ENCODE measurements around the gene PRSS56.
"Not testable (repeated sequence)": the region's sequence is repeated elsewhere in the genome, so short reads cannot be mapped to it uniquely, and the experiment has no call there.

PRSS56 gene

DNA sequence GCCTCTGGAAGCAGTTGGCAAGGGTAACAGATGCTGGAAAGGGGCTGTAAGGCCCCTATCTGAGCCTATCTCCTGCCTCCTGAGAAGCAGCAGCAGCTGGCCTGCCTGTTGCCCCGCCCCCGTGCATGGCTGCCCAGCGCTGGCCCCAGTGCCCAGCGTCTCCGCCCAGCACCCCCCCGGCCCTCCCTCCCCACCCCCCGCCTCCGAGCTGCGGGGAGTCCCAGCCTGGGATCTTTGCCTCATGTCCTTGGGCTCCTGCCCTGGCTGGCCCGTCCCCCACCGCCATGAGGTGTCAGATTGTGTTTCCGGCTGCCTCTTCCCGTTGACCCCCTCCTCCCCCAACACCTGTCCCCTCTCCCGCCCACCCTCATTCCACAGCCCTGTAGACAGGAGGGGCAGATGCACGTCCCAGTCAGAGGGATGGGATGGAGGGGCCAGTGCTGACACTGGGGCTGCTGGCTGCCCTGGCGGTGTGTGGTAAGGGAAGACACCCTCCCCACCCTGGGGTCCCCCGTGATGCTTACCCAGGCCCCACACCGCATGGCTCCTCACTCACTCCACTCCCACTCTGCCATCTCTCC, 5.7 kb downstream of the PRSS56 start, which contains the start of gene CHRND:
TSS of gene CHRND (plus strand) at position 370 of the 581 bp plus-strand sequence. CDS start at position 426, 56 bp downstream.
- Histone ChIP-seq H3K9ac (ENCODE audit: low read depth in 1 of 2, low read length in 2 of 2) (no peak within 1 kb of the TSS), H3K4me3 (ENCODE audit: low read depth in 1 of 2, low read length in 2 of 2) (no peak within 1 kb of the TSS), H3K4me1 (ENCODE audit: control insufficient read depth in 1 of 2, insufficient read depth in 2 of 2, low read length in 2 of 2) (peaks cover 0 to 5% of the 10 kb centered on the region in 2 donors), H3K9me3 (ENCODE audit: control insufficient read depth in 1 of 2, low read length in 2 of 2) (no peaks in the 10 kb centered on the region), H3K27me3 (ENCODE audit: control insufficient read depth in 1 of 2, insufficient read depth in 2 of 2, low read length in 2 of 2) (peaks cover 35 to 39% of the 10 kb centered on the region in 2 donors), H3K36me3 (ENCODE audit: control insufficient read depth in 1 of 2, insufficient read depth in 2 of 2, low read length in 2 of 2) (no peaks in the 10 kb centered on the region), H3K27ac (ENCODE audit: low read depth, low read length) (no peak within 1 kb of the TSS)

DNA sequence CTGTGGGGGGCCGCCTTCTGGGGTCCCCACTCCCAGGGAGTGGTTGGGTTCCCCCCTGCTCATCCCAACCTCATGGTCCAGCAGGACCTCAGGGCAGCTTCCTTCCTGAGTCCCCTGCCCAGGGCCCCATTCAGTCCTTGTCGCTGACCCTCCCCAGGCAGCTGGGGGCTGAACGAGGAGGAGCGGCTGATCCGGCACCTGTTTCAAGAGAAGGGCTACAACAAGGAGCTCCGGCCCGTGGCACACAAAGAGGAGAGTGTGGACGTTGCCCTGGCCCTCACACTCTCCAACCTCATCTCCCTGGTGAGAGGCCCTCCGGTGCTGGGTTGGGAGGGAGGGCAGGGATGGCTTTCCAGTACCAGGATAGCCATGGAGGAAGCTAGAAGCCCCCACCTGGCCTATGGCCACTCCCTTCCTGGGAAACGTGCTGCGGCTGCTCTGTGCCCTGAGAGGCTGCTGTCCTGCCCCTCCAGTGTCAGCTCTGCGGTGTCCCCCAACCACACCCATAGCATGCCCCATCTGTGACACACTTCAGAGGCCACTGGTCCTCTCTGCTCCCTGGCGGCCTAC, 6.3 kb downstream of the PRSS56 start:
- H3K4me3 ChIP-seq (ENCODE audit: low read depth in 1 of 2, low read length in 2 of 2): no peak overlapping the region
- H3K9me3 ChIP-seq (ENCODE audit: control insufficient read depth in 1 of 2, low read length in 2 of 2): no peaks in the 10 kb centered on the region
- no peak overlapping the region for H3K27ac ChIP-seq (ENCODE audit: low read depth, low read length)
- H3K4me1 ChIP-seq (ENCODE audit: control insufficient read depth in 1 of 2, insufficient read depth in 2 of 2, low read length in 2 of 2): peaks cover 0 to 5% of the 10 kb centered on the region in 2 donors
- H3K9ac ChIP-seq (ENCODE audit: low read depth in 1 of 2, low read length in 2 of 2): no peak overlapping the region
- H3K27me3 ChIP-seq (ENCODE audit: control insufficient read depth in 1 of 2, insufficient read depth in 2 of 2, low read length in 2 of 2): peaks cover 32 to 33% of the 10 kb centered on the region in 2 donors
- no peaks in the 10 kb centered on the region for H3K36me3 ChIP-seq (ENCODE audit: control insufficient read depth in 1 of 2, insufficient read depth in 2 of 2, low read length in 2 of 2)

DNA sequence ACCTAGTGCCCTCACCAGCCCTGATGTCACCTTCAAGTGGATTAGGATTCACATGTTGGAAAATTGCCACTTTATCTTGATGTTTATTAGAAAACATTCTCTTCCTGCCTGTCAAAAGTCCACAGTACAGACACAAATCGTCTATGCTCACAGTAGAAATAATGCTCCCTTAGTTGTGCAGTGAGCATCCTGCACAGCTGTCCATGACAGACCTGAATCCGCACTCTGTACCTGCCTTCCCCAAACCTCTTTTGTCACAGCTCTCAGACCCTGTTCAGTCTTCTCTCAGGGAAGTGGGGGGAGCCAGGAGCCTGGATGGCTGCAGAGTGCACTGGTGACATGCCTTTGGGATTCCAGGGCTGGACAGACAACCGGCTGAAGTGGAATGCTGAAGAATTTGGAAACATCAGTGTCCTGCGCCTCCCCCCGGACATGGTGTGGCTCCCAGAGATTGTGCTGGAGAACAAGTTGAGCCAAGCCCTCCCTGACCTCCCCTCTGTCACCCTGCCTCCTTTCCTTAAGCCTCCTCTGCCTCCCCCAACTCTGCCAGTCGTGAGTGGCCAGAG, 7.8 kb downstream of the PRSS56 start:
- Histone ChIP-seq H3K36me3 (ENCODE audit: control insufficient read depth in 1 of 2, insufficient read depth in 2 of 2, low read length in 2 of 2) (no peaks in the 10 kb centered on the region), H3K27ac (ENCODE audit: low read depth, low read length) (no peak overlapping the region), H3K4me3 (ENCODE audit: low read depth in 1 of 2, low read length in 2 of 2) (no peak overlapping the region), H3K9me3 (ENCODE audit: control insufficient read depth in 1 of 2, low read length in 2 of 2) (no peaks in the 10 kb centered on the region), H3K4me1 (ENCODE audit: control insufficient read depth in 1 of 2, insufficient read depth in 2 of 2, low read length in 2 of 2) (peaks cover 0 to 5% of the 10 kb centered on the region in 2 donors), H3K27me3 (ENCODE audit: control insufficient read depth in 1 of 2, insufficient read depth in 2 of 2, low read length in 2 of 2) (peaks cover 20 to 24% of the 10 kb centered on the region in 2 donors), H3K9ac (ENCODE audit: low read depth in 1 of 2, low read length in 2 of 2) (no peak overlapping the region)

DNA sequence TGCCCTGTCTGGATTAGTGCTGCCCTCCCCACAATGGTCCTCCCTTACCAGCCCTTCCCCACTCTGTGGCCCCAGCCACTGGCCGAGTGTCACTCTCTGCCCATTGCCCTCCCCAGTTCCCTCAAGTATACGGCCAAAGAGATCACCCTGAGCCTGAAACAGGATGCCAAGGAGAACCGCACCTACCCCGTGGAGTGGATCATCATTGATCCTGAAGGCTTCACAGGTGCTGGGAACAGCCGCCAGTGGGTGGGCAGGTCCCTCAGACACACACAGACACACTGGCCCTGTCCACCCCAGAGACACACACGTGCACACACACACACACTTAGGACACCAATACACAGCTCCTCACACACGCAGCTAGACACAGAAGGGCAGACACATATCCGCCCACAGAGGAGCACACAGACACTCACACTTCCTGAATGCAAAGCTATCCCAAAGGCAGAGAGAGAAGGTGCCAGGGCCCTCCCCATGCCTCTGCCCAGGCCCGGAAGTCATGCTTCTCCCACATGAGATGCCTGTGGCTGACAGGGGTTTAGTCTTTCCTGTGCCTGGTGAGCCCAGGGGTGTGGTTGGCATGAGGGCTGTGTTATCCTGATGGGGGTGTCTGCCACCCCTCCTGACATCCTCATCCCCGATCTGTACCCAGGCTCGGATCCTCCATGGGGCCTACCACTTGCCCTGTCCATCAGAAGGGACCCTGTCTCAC, 8.7 kb downstream of the PRSS56 start:
- Histone ChIP-seq H3K27me3 (ENCODE audit: control insufficient read depth in 1 of 2, insufficient read depth in 2 of 2, low read length in 2 of 2) (peaks cover 10 to 14% of the 10 kb centered on the region in 2 donors), H3K27ac (ENCODE audit: low read depth, low read length) (no peak overlapping the region), H3K36me3 (ENCODE audit: control insufficient read depth in 1 of 2, insufficient read depth in 2 of 2, low read length in 2 of 2) (no peaks in the 10 kb centered on the region), H3K4me1 (ENCODE audit: control insufficient read depth in 1 of 2, insufficient read depth in 2 of 2, low read length in 2 of 2) (peaks cover 0 to 5% of the 10 kb centered on the region in 2 donors), H3K4me3 (ENCODE audit: low read depth in 1 of 2, low read length in 2 of 2) (no peak overlapping the region), H3K9ac (ENCODE audit: low read depth in 1 of 2, low read length in 2 of 2) (no peak overlapping the region), H3K9me3 (ENCODE audit: control insufficient read depth in 1 of 2, low read length in 2 of 2) (no peaks in the 10 kb centered on the region)

DNA sequence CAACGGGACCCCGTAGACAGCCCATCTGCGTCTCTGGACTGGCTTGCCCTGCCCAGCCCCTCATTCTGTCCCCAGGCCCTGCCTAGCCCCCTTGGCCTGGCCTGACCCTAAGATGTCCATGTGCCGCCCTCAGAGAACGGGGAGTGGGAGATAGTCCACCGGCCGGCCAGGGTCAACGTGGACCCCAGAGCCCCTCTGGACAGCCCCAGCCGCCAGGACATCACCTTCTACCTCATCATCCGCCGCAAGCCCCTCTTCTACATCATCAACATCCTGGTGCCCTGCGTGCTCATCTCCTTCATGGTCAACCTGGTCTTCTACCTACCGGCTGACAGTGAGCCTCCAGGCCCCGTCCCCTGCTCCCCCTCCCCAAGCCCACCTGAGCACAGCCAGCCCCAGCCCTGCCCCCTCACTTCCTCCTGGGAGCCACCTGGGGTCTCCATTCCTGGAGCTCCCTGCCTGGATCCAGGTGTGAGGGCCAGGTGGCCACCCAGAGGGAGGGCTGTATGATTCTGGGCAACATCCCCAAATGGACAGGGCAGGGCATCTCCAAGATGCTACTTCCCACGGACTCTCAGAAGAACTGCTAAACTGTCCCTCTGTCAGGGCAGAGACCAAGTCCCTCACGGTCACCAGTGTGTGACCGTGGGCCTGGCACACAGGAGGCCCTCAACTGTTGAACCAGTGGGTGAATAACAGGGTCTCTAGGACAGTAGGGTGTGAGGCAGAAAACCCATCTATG, 9.8 kb downstream of the PRSS56 start:
- H3K9me3 ChIP-seq (ENCODE audit: control insufficient read depth in 1 of 2, low read length in 2 of 2): no peaks in the 10 kb centered on the region
- H3K27me3 ChIP-seq (ENCODE audit: control insufficient read depth in 1 of 2, insufficient read depth in 2 of 2, low read length in 2 of 2): peaks cover under 1 to 5% of the 10 kb centered on the region in 2 donors
- no peak overlapping the region for H3K27ac ChIP-seq (ENCODE audit: low read depth, low read length)
- no peak overlapping the region for H3K9ac ChIP-seq (ENCODE audit: low read depth in 1 of 2, low read length in 2 of 2)
- H3K36me3 ChIP-seq (ENCODE audit: control insufficient read depth in 1 of 2, insufficient read depth in 2 of 2, low read length in 2 of 2): no peaks in the 10 kb centered on the region
- no peak overlapping the region for H3K4me3 ChIP-seq (ENCODE audit: low read depth in 1 of 2, low read length in 2 of 2)
- H3K4me1 ChIP-seq (ENCODE audit: control insufficient read depth in 1 of 2, insufficient read depth in 2 of 2, low read length in 2 of 2): no peaks in the 10 kb centered on the region

DNA sequence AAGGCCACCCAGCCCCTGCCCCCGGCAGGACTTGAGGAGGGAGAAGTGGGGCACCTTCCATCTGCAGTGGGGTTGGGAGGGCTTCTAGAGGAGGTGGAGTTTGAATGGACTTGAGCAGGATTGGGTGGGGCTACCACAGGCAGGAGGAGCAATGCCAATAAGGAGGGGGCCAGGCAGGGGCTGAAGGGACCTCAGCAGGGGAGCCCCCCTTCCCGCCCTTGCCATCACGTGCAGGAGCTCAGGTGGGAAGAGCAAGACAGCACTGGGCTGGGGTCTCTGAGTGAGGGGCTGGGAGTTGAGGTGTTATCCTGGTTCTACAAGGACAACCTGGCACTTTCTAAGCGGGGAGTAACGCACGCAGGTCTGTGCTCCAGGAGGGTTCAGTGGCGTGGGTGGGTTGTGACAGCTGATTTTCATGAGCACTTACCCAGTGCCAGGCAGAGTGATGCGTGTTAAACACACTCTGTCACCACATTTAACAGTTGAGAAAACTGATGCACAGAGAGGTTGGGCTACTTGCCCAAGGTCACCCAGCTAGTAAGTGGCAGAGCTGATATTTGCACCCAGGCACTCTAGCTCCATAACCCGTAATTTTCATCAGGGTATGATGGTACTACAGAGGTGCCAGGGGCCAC, 10.6 kb downstream of the PRSS56 start:
- Histone ChIP-seq H3K36me3 (ENCODE audit: control insufficient read depth in 1 of 2, insufficient read depth in 2 of 2, low read length in 2 of 2) (no peaks in the 10 kb centered on the region), H3K9me3 (ENCODE audit: control insufficient read depth in 1 of 2, low read length in 2 of 2) (no peaks in the 10 kb centered on the region), H3K27ac (ENCODE audit: low read depth, low read length) (no peak overlapping the region), H3K27me3 (ENCODE audit: control insufficient read depth in 1 of 2, insufficient read depth in 2 of 2, low read length in 2 of 2) (peaks cover 0 to 5% of the 10 kb centered on the region in 2 donors), H3K4me3 (ENCODE audit: low read depth in 1 of 2, low read length in 2 of 2) (no peak overlapping the region), H3K9ac (ENCODE audit: low read depth in 1 of 2, low read length in 2 of 2) (no peak overlapping the region), H3K4me1 (ENCODE audit: control insufficient read depth in 1 of 2, insufficient read depth in 2 of 2, low read length in 2 of 2) (no peaks in the 10 kb centered on the region)

DNA sequence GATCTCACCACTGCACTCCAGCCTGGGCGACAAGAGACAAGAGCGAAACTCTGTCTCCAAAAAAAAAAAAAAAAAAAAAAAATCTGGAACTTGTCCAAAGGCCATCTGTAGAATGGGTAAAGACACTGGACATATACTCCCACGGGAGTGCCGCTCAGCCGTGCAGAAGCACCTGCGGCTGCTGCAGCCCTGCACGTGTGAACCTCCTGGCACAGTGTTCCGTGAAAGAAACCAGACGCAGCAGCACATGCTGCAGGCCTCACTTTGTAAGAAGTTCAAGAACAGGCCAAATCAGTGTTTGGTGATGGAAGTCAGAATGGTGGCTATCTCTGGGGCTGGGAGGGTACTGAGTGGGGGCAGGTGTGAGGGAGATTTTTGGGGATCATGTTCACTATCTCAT, 12.2 kb downstream of the PRSS56 start:
- Histone ChIP-seq H3K9me3 (ENCODE audit: control insufficient read depth in 1 of 2, low read length in 2 of 2) (peaks cover 3 to 7% of the 10 kb centered on the region in 2 donors), H3K27ac (ENCODE audit: low read depth, low read length) (no peak overlapping the region), H3K4me3 (ENCODE audit: low read depth in 1 of 2, low read length in 2 of 2) (no peak overlapping the region), H3K9ac (ENCODE audit: low read depth in 1 of 2, low read length in 2 of 2) (no peak overlapping the region), H3K27me3 (ENCODE audit: control insufficient read depth in 1 of 2, insufficient read depth in 2 of 2, low read length in 2 of 2) (peaks cover 0 to 5% of the 10 kb centered on the region in 2 donors), H3K36me3 (ENCODE audit: control insufficient read depth in 1 of 2, insufficient read depth in 2 of 2, low read length in 2 of 2) (no peaks in the 10 kb centered on the region), H3K4me1 (ENCODE audit: control insufficient read depth in 1 of 2, insufficient read depth in 2 of 2, low read length in 2 of 2) (no peaks in the 10 kb centered on the region)

DNA sequence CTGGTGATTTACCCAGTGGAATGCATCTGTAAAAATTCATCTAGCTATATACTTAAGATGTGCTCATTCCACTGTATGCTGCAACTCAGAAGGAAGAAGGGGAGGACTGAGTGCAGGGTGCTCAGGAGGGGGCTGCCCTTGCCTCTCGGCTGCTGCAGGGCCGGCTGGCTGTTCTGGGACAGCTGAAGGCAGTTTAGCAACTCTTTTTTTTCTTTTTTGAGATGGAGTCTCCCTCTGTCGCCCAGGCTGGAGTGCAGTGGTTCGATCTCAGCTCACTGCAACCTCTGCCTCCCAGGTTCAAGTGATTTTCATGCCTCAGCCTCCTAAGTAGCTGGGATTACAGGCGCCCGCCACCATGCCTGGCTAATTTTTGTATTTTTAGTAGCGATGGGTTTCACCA, 12.6 kb downstream of the PRSS56 start:
- H3K27ac ChIP-seq (ENCODE audit: low read depth, low read length); H3K9ac ChIP-seq (ENCODE audit: low read depth in 1 of 2, low read length in 2 of 2); H3K36me3 ChIP-seq (ENCODE audit: control insufficient read depth in 1 of 2, insufficient read depth in 2 of 2, low read length in 2 of 2); H3K4me1 ChIP-seq (ENCODE audit: control insufficient read depth in 1 of 2, insufficient read depth in 2 of 2, low read length in 2 of 2); H3K9me3 ChIP-seq (ENCODE audit: control insufficient read depth in 1 of 2, low read length in 2 of 2); H3K27me3 ChIP-seq (ENCODE audit: control insufficient read depth in 1 of 2, insufficient read depth in 2 of 2, low read length in 2 of 2); H3K4me3 ChIP-seq (ENCODE audit: low read depth in 1 of 2, low read length in 2 of 2): not testable (repeated sequence)

DNA sequence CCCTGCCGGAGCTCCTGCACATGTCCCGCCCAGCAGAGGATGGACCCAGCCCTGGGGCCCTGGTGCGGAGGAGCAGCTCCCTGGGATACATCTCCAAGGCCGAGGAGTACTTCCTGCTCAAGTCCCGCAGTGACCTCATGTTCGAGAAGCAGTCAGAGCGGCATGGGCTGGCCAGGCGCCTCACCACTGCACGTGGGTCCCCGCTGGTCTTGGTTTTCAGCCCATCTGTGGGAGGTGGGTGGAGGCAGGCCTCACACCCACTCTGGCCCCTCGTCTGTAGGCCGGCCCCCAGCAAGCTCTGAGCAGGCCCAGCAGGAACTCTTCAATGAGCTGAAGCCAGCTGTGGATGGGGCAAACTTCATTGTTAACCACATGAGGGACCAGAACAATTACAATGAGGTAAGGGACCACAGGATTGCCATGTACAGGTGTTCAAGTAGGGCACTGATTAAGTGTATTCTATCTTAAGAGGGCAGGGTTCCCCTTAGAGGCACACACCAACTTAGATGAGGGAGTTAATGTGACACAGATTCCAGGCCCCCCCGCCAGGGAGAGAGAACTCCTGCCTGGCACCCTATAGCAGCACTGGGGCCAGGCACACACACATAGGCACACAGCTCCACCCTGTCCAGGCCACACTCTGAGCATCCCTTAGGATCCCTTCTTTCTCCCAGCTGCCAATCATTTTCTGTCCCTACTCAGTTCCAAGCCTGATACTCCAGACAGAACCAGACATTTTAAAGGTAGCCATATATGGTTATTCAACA, 13.9 kb downstream of the PRSS56 start:
- Histone ChIP-seq H3K27ac (ENCODE audit: low read depth, low read length) (no peak overlapping the region), H3K4me3 (ENCODE audit: low read depth in 1 of 2, low read length in 2 of 2) (no peak overlapping the region), H3K4me1 (ENCODE audit: control insufficient read depth in 1 of 2, insufficient read depth in 2 of 2, low read length in 2 of 2) (no peaks in the 10 kb centered on the region), H3K27me3 (ENCODE audit: control insufficient read depth in 1 of 2, insufficient read depth in 2 of 2, low read length in 2 of 2) (peaks cover 0 to 2% of the 10 kb centered on the region in 2 donors), H3K9me3 (ENCODE audit: control insufficient read depth in 1 of 2, low read length in 2 of 2) (peaks cover 3 to 7% of the 10 kb centered on the region in 2 donors), H3K36me3 (ENCODE audit: control insufficient read depth in 1 of 2, insufficient read depth in 2 of 2, low read length in 2 of 2) (no peaks in the 10 kb centered on the region), H3K9ac (ENCODE audit: low read depth in 1 of 2, low read length in 2 of 2) (no peak overlapping the region)

Data from duodenal mucosa (tissue), 2 donors.